GM18507 (cell line): ENCODE results near the gene VEGFA.

ENCODE experiments used
- DNase-seq: peaks from one replicate; pipeline ENCODE4 v3.0.0; 2011; ENCODE audit warnings: low read depth; ENCODE audit not compliant: insufficient read length; ENCODE audit errors: extremely low spot score
- FAIRE-seq: peaks from 2 replicates; lab custom pipeline; 2011; peaks lifted over from hg19 to GRCh38; lab: Jason Lieb, UNC

The VEGFA gene

DNA sequence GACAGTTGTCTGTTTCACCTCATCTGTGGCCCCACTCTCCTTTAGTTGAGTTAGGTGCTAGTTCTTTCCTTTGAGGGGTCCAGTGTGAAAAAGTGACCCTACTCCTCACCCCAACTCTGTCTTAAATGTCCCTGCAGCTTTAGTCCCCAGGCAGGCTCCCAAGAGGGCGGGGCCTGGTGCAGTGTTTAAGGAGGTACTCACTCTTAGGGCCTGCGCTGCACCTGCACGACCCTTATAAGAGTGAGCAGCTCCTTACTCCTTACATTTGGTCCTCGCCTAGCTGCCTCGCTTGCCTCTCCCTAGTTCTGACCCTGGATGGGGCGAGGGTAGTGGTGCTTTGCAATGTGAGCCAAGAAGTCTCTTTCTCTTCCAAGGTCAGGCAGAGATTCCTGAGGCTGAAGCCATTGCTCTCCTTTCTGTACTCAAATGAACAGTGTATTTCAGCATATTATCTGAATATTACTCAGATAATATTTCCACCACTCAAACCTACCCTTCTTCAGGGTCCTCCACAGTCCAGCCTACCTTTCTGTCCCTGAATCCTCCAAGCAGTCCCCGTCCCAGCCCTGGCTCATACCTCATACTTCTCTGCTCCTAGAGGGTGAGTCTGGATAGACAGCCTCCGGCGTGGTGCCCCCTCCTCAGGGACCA lies 11.9 kb upstream of the VEGFA start:
- no peak for FAIRE-seq
- no peak for DNase-seq

DNA sequence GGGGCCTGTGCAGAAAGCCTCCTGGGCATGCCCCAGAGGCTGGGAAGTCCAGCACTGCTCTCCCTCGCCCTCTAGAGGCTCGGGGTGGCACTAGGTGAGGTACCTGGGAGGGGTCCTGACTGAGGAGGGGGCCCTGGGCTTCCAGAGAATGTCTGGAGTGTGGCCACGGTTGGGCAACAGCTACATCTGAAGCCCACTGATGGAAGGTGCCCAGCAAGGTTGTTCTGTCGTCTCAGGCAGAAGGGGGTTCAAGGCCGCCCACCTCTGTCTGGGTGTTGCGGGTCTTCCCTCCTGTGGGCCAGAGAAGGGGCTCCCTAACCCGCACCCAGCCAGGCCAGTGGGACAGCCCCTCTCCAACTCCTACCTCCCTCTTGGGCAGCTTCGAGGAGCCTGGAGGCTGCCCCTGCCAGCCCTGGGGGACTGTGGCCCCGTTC lies 11.4 kb upstream of the VEGFA start:
- DNase-seq (no peak), FAIRE-seq (no peak)

DNA sequence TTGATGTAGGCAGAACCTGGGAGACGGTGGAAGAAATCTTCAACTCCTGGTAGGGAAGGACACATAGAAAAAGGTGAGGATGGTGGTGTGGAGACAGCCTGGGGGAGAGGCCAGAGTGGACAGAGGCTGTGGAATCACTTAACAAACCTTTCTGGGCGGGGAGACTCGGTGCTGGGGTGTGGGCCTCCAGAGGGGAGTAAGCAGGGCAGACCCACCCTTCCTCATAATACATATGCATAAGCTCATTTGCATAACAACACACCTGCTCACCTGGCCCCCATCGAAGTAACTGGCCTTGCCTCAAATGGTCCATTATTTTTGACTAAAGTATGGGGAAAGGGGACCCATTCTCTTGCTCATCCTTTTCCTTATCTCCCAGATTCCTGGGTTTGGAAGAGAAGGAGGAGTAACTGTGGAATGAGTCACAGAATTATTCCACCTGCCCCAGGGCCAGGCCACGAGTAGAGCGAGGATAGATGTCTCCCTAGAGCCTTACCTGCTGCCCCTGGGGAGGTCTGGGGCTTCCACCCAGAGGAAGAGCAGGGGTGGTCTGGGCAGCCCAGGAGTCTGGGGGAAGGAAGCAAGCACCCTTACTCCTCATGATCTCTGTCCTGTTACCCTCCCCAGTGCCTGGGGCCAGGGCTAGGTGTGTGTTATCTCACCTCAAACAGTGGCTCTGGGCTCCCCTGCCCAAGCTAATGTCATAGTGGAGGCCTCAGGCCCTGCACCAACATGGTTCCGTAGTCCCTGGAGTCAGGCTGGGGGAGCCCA lies 10.7 kb upstream of the VEGFA start:
- no peak for FAIRE-seq

DNA sequence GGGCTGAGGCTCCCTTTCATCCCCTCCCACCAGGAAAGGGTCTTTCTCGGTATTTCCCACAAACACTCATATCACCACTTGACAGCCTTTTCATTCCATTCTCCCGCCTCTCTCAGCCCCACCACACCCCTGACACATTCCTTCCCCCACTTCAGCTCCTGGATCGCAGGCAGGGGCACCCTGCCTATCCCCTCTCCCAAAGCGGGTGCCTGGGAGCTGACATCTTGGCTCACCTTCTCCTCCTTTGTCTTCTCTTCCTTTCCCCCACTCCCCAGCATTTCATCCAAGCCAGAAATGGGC lies 10.2 kb upstream of the VEGFA start:
- FAIRE-seq (no peak), DNase-seq (no peak)

More for the DNA sequence above, 10.7 kb upstream of the VEGFA start:
- no peak for DNase-seq

DNA sequence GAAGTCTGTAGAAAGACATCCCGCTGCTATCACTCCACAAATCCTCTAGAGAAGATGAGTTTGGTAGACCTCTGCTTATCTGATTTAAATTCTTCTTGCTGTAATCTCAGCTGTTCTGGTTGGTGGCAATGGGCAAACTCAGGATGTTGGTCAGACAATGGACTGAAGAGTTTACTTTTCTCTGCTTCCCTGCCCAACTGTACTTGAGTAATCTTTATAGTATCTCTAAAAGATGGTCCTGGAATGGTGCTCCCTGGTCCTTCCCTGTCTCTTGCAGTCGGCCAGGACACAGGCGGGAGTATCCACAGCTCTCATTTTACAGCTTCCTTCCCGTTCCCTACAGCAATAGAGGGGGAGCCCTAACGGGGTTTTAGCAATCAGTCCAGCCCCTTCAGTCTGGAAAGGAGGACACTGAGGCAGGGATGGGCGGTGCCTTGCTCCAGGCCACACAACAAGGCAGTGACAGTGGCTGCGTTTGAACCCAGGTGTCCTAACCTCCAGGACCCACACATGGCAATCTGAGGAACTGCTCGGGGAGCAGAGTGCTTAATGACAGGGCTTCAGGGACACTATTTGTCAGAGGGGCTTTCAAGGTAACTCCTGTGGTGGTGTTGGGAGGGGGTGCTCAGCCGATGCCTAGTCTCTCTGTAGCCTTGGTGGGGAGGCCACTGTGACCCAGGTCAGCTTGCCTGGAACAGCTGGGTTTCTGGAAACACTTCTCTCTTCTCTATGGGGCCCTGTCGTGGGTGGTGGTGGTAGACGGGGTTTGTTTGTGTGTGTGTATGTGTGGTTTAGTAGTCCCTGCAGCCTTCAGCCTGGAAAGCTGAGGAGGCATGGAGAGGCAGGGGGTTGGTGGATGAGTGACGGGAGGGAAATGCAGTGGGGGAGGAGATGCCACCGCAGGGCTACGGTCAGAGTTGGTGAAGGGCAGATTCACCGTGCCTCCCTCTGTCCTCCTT lies 9.5 kb upstream of the VEGFA start:
- FAIRE-seq, result no peak
- no peak for DNase-seq

DNA sequence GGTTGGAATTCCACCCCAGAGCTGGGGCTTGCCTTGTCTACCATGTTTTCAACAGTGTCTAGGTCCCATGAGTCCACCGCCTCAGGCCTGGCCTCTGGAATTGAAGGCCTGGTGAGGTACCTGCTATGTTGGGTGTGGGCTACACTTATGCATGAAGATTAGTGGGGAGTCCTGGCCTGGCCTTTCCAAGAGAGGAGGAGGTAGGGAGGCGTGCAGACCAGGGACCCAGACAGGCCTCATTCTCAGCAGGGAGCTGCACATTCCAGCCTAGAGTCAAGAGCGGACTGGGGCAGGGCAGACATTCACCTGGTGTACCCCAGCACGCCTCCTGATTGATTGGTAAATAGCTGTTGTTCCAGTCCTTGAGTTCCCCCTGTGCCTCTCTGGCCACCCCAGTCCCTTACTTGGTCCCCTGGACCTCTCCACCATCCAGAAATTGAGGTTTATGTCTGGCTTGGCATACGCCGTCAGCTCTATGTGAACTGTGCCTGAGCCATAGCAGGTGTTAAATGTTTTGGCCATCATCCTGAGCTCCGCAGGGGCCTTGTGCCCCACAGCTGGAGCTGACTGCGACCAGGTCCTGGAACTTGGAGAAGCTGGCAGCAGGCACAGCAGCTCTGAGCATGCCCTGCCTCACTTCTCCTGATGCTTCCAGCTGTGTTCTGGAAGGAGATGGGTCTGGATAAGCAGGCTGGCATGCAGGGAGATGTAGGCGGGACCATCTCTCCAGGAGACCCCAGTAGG lies 8.2 kb upstream of the VEGFA start:
- no peak for FAIRE-seq
- no peak for DNase-seq

DNA sequence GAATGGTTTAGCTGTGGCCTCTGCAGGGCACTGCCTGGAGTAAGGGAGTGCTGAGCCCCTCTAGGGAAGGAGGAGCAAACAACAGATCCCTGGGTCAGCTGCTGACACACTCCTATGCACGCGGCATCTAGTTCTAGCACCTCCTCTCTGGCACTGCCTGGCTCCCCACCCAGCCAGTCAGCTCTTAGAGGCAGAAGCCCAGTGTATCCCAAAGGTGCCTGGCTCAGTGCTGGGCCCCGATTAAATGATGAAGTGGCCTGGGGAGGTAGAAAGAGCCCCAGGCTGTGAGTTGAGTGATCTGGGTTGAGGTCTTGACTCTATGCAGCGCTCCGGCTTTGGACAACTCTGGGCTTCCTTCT lies 7.6 kb upstream of the VEGFA start:
- DNase-seq (no peak), FAIRE-seq (no peak)

DNA sequence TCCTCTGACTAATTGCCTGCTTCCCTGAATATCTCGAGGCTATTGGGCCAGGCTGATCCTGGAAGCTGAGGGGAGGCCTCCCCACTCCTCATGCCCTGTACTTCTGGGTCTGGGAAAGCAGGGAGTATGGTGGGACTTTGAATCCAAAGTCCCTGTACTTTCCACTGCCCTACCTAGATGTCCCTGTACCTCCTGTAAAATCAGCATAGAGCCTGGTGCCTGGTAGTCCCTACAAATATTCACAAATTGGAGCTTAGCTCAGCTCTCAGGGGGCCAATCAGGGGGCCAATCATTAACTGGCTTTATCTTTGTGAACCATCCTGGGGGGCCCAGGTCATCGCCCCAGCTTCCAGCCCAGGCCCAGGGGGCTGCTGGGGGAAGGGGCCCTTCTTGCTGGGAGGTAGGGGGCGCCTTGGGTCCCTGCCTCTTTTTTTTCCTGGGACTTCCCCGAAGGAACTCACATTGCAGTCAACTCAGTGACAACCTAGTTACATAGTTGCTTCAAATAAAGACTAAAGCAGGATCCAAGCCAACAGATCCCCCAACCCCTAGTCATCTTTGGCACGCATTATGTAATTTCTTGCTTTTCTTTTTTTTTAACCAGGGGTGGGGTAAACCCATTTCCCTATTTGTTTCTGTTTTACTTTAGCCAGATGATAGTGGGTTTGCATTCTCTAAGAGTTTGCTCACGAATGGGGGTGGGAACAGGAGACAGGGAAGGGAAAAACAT lies 6.9 kb upstream of the VEGFA start:
- no peak for FAIRE-seq
- DNase-seq, result no peak

DNA sequence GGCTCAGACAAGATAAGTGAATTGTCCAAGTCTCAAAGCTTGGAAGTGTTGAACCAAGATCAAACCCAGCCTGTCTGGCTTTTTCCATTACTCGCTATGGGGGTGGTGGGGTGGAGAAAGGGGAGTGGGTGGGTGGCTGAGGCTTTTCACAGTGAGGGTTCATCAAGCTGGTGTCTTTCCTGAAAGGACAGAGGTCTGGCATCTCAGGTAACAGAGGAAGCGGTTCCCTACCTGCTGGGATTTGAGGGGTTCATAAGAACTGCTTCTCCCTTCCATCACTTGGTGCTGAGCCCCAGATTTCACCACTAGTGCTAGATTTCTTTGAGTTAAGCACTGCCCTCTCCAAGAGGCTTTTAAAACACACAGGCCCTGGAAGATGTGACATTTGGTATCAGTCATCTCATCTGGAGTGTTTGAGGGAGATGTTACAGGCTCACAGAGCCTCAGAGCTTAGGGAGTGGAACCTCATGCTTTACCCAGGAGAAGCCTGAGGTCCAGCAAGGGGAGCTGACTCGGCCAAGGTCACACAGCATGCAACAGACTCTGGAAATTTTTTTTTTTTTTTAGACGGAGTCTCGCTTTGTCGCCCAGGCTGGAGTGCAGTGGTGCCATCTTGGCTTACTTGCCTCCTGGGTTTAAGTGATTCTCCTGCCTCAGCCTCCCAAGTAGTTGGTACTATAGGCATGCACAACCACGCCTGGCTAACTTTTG lies 6.0 kb upstream of the VEGFA start:
- DNase-seq, result no peak
- no peak for FAIRE-seq

DNA sequence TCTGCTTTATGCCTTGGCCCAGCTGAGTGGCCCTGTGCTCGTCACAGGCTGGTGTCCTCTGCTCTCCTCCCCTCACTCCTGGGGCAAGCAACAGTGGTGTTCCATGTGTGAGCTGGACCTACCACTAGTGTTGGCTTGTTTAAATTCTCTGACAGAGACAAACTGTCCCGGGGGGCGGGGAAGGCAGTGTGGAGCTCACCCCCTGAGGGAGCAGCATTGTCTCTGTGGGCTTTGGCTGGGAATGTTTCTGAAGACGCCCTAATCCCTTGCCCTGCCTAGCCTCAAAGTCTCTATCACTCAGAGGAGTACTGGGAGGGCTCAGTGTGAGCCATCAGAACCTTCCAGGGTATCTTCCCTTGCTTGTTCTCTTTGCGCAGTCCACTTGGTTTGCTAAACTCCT lies 5.2 kb upstream of the VEGFA start:
- DNase-seq, result no peak

DNA sequence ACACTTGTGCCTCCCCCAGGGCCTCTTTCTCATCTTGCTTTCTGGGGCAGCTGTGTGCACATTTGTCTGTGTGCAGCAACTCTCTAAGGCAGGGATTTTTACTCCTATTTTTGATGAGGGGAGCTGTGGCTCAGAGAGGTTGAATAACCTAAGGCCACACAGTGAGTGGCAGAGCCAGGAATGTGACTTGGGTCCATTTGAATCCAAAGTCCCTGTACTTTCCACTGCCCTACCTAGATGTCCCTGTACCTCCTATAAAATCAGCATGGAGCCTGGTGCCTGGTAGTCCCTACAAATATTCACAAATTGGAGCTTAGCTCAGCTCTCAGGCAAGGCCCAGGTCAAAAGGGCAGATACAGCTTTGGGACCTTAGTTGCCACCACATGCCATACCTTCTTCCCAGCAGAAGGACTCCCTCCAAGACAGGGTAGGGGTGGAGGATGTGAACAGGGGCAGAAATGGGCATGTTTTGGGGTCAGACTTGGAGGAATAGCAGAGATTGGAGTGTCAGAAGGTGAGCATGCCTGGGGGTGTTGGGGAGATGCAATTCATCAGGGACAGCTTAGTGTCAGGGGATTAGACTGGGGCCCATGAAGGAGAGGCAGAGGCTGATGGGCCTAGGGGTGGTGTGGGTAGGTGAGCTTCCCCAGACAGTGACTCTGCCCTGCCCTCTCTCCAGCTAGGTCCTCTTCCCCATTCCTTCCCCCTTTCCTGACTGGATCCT lies 4.1 kb upstream of the VEGFA start:
- no peak for FAIRE-seq
- DNase-seq, result no peak

More for the DNA sequence above, 5.2 kb upstream of the VEGFA start:
- no peak for FAIRE-seq

DNA sequence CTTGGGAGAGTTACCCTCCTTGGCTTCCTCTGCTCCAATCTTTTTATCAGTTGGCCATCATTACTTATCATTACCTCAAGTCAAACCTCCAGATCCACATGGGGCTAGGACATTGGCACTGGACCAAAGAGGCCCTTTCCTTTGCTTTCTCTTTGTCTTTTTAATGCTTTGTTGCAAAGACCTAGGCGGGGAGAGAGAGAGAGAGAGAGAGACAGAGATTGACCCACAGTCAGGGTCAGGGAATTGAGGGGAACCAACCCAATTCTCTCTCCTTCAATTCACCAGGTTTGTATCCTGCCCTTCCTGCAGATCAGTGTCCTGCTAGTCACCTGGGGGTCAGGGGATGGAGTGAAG lies 3.5 kb upstream of the VEGFA start:
- FAIRE-seq (no peak), DNase-seq (no peak)

DNA sequence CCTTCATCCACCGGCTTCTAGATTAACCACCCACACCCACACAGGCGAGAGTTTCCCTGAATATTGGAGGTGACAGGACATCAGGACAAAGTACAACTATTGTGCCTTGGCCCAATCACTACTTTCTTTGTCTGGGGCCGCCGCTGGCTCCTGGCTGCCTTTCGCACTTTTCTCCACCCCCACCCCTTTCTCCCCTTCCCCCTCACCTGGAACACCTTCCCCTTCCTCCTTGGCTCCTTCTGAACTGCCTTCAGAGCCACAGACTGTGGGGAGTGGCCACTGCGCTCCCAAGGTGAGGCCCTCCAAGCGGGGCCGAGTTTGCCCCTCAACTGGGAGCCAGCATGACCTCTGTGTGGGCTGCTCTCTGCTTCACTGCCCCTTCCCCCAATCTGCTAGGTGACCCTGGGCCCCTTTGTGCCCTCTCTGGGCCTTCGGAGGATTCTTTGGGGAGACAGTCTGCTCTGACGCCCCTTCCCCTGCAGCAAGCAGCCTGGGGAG lies 3.0 kb upstream of the VEGFA start:
- no peak for FAIRE-seq
- no peak for DNase-seq

DNA sequence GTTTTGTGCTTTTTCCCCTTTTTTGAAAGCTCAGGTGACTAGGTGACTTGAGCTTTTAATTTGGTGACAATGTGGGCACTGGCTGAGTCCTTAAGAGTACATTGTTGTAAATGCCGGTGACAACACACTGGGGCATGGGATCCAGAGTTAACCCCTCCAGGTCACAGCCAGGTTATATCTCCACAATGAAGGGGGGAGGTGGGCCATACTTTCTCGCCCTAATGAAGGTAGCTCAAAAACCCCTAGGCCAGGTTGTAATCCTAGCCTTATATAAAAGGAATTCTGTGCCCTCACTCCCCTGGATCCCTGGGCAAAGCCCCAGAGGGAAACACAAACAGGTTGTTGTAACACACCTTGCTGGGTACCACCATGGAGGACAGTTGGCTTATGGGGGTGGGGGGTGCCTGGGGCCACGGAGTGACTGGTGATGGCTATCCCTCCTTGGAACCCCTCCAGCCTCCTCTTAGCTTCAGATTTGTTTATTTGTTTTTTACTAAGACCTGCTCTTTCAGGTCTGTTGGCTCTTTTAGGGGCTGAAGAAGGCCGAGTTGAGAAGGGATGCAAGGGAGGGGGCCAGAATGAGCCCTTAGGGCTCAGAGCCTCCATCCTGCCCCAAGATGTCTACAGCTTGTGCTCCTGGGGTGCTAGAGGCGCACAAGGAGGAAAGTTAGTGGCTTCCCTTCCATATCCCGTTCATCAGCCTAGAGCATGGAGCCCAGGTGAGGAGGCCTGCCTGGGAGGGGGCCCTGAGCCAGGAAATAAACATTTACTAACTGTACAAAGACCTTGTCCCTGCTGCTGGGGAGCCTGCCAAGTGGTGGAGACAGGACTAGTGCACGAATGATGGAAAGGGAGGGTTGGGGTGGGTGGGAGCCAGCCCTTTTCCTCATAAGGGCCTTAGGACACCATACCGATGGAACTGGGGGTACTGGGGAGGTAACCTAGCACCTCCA lies 2.2 kb upstream of the VEGFA start:
- DNase-seq, result no peak
- no peak for FAIRE-seq

DNA sequence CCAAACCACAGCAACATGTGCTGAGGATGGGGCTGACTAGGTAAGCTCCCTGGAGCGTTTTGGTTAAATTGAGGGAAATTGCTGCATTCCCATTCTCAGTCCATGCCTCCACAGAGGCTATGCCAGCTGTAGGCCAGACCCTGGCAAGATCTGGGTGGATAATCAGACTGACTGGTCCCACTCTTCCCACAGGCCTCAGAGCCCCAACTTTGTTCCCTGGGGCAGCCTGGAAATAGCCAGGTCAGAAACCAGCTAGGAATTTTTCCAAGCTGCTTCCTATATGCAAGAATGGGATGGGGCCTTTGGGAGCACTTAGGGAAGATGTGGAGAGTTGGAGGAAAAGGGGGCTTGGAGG lies 1.5 kb upstream of the VEGFA start:
- DNase-seq (no peak), FAIRE-seq (no peak)

DNA sequence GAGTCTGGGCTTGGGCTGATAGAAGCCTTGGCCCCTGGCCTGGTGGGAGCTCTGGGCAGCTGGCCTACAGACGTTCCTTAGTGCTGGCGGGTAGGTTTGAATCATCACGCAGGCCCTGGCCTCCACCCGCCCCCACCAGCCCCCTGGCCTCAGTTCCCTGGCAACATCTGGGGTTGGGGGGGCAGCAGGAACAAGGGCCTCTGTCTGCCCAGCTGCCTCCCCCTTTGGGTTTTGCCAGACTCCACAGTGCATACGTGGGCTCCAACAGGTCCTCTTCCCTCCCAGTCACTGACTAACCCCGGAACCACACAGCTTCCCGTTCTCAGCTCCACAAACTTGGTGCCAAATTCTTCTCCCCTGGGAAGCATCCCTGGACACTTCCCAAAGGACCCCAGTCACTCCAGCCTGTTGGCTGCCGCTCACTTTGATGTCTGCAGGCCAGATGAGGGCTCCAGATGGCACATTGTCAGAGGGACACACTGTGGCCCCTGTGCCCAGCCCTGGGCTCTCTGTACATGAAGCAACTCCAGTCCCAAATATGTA lies 957 bp upstream of the VEGFA start:
- DNase-seq, result no peak
- no peak for FAIRE-seq
